Body of pancreas (tissue), 4 donors: ENCODE results near the gene DAAM1. TPM values are rescaled to one million over a fixed set of nuclear protein-coding genes. Genes with fewer than 3 reads are reported as not detected.

Experiments
- ATAC-seq: fragments of 150-250 bp; one replicate; pipeline ENCODE4 v1.9.1; 2016
- DNase-seq, 4 donors: peaks; one replicate each; pipeline ENCODE4 v3.0.0-alpha.2; 2019
- H3K27ac ChIP-seq, 4 donors: fragments of 200-600 bp; sonication (generic); 1 replicate in 3 of 4; 2 replicates in 1 of 4; pipeline versions ENCODE4 v1.5.1 to v1.6.1; 2016 to 2019; ENCODE audit warnings: mild to moderate bottlenecking in 1 of 4, mixed read lengths in 1 of 4, moderate library complexity in 1 of 4
- H3K27me3 ChIP-seq, 2 donors: fragments of 200-600 bp; sonication (generic); one replicate each; pipeline ENCODE4 v1.6.0; 2016; ENCODE audit warnings: mild to moderate bottlenecking in 1 of 2
- H3K36me3 ChIP-seq, 2 donors: fragments of 200-600 bp; sonication (generic); replicated peaks in 1 of 2; 2 replicates each; pipeline ENCODE4 v1.5.1; 2016; ENCODE audit warnings: low read depth in 2 of 2; ENCODE audit not compliant: insufficient read depth in 1 of 2
- H3K4me1 ChIP-seq: fragments of 200-600 bp; sonication (generic); one replicate; pipeline ENCODE4 v1.6.0; 2016
- H3K4me3 ChIP-seq, 2 donors: fragments of 200-600 bp; sonication (generic); 1 replicate in 1 of 2; 2 replicates in 1 of 2; pipeline ENCODE4 v1.5.1; 2016 to 2019
- H3K9me3 ChIP-seq, 3 donors: fragments of 200-600 bp; sonication (generic); 1 replicate in 2 of 3; 2 replicates in 1 of 3; pipeline ENCODE4 v1.5.1; 2016
- POLR2A ChIP-seq, 3 donors: fragments of 450-650 bp; IDR thresholded peaks; one replicate each; pipeline ENCODE4 v1.6.1; 2016; ENCODE audit warnings: antibody characterized with exemption in 3 of 3, mild to moderate bottlenecking in 2 of 3
- WGBS, 2 donors: methylation state at CpG; one replicate each; pipeline ENCODE4 v1.1.5; 2017; 5-methylcytosine and 5-hydroxymethylcytosine counted together
- intact Hi-C: fragments of 100-400 bp; cut with DNase I; formaldehyde crosslinking; loops from one replicate; pipeline ENCODE4 v1.15.1; 2023
- total RNA-seq, 2 donors: library from RNA; depleted of rRNA; stranded (reverse); fragments of >200 nt; gene quantifications; one replicate each; pipeline ENCODE4 v1.1.0, GENCODE V29; 2016
- TF ChIP-seq, protein P1 (sequence below), 7 experiments: fragments of 450-650 bp in 4 of 7; fragments of 200-600 bp in 3 of 7; sonication (generic) in 3 of 7; IDR thresholded peaks; one replicate each; pipeline ENCODE4 v1.5.1; 2016 to 2019; ENCODE audit warnings: antibody characterized with exemption in 7 of 7

DAAM1 gene
- total RNA-seq, 2 donors from 2014 or later = 16.9 to 42.5 TPM

DNA sequence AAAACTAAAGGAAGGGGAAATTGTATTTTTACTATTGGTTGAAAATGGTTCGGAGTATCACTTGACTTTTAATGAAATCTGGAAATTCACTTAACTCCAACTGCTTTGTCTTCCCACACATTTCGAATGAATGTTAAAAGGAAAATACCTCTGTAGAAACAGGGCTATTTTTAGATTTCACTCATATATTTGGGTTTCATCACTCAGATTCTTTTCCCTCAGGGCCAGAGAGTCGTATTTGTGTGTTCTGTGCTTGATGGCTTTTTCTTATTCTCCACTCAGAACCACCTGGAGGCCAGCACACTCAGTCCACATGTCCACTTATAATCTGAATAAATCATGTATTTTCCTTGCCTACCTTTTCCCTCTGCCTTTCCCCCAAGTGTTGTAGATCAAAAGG is 40.0 kb downstream of the DAAM1 start:
- intact Hi-C loops = no loop called here
- 87 to 89% methylated on average over 3 of the region's 3 CpGs for WGBS, 2 donors
- no peak for DNase-seq
- Histone ChIP-seq H3K27ac (no peak overlapping the region), H3K36me3 (no peaks in the 10 kb centered on the region), H3K9me3 (no peaks in the 10 kb centered on the region), H3K4me3 (no peak overlapping the region), H3K4me1 (no peaks in the 10 kb centered on the region), H3K27me3 (no peaks in the 10 kb centered on the region)
- TF ChIP-seq, protein P1, sequence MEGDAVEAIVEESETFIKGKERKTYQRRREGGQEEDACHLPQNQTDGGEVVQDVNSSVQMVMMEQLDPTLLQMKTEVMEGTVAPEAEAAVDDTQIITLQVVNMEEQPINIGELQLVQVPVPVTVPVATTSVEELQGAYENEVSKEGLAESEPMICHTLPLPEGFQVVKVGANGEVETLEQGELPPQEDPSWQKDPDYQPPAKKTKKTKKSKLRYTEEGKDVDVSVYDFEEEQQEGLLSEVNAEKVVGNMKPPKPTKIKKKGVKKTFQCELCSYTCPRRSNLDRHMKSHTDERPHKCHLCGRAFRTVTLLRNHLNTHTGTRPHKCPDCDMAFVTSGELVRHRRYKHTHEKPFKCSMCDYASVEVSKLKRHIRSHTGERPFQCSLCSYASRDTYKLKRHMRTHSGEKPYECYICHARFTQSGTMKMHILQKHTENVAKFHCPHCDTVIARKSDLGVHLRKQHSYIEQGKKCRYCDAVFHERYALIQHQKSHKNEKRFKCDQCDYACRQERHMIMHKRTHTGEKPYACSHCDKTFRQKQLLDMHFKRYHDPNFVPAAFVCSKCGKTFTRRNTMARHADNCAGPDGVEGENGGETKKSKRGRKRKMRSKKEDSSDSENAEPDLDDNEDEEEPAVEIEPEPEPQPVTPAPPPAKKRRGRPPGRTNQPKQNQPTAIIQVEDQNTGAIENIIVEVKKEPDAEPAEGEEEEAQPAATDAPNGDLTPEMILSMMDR (IDR thresholded peaks at IDR 0.05) = no peak
- TF ChIP-seq POLR2A (IDR thresholded peaks at IDR 0.05) = no peak
- no peak for ATAC-seq

DNA sequence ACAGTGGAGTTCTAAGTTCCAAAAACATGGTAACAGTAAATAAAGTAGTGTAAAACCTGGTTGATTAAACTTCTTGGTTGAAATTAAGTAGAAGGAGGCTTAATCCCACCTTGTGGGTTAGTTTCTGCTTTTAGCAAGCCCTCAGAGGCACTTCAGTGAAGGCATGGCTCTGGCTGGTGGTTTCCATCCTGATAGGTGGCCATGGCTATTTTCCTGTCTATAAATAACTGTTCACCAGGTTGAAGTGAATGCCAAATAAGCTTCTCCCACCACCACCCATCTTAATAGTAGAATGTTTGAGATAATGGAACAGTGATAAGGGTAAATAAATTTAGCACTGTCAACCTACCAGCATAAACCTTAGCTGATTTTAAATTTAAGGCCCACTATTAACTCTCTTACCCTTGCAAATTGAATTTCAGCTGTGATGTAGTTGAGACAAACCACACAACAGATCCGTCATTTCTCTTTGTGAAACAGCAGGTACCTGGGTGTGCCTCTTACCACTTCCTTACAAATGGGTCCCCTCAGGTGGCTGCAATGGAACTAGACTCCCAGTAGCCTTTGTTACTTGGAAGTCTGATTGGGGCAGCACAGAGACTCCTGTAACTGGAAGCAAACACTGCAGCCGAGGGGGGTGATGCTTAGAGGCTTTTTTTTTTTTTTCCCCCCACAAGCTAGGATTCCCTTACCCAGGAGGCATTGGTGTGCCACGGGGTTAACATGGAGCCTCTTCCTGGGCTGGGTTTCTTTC is 41.4 kb downstream of the DAAM1 start:
- TF ChIP-seq, protein P1 (IDR thresholded peaks at IDR 0.05) = no peak
- TF ChIP-seq POLR2A (IDR thresholded peaks at IDR 0.05) = no peak
- H3K4me3 ChIP-seq = no peak overlapping the region

DNA sequence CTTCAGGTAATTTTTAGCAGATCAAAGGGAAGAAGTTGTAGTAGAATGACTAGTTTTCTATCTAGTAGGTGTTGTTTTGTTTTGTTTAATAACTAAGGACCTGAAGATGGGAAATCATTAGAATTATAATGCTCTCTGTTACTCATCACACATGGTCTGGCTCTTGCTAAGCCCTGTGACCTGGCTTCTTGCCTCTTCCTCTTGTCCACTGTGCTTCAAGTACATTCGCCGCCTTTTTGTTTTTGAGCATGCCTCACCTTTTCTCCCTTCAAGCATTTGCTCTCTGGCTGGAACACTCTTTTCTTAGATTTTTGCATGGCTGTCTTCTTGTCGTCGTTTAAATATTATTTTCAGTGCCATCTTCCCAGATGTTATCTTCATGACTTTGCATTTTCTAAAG is 47.7 kb downstream of the DAAM1 start:
- TF ChIP-seq, protein P1 (IDR thresholded peaks at IDR 0.05) = no peak
- TF ChIP-seq POLR2A (IDR thresholded peaks at IDR 0.05) = no peak
- DNase-seq (no peak), ATAC-seq (no peak)
- intact Hi-C loops = no loop called here
- Histone ChIP-seq H3K27ac (no peak overlapping the region), H3K36me3 (no peaks in the 10 kb centered on the region), H3K27me3 (no peaks in the 10 kb centered on the region), H3K9me3 (no peaks in the 10 kb centered on the region), H3K4me3 (no peak overlapping the region), H3K4me1 (no peaks in the 10 kb centered on the region)
- WGBS, 2 donors = 91 to 93% methylated on average over 4 of the region's 4 CpGs

More for the DNA sequence above, 41.4 kb downstream of the DAAM1 start:
- Histone ChIP-seq H3K27me3 (no peaks in the 10 kb centered on the region), H3K27ac (no peak overlapping the region), H3K4me1 (no peaks in the 10 kb centered on the region), H3K36me3 (no peaks in the 10 kb centered on the region), H3K9me3 (no peaks in the 10 kb centered on the region)
- 85 to 90% methylated on average over 3 of the region's 3 CpGs for WGBS, 2 donors
- ATAC-seq (no peak), DNase-seq (no peak)
- intact Hi-C loops = no loop called here

DNA sequence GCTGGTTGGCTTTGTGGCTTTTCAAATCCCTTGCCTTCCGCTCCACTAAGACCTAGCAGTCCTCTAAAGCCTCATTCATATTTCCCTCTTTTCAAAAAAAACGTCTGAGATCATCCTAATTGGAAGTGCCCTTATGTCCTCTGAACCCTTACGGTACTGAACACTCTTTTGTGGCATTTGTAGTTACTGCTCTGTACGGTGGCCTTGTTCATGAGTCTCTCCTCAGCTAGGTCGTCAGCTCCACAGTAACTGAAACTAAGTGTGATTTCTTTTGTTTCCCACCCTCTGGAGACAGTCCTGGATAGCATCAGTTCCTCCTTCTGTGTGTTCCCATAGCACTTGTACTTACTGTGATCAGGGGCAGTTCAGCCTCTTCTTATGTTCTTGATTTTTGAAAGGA is 49.7 kb downstream of the DAAM1 start:
- H3K4me1 ChIP-seq = no peaks in the 10 kb centered on the region
- ATAC-seq (no peak), DNase-seq (no peak)
- no peak overlapping the region for H3K4me3 ChIP-seq
- 81 to 82% methylated on average over 5 of the region's 5 CpGs for WGBS, 2 donors
- TF ChIP-seq, protein P1 (IDR thresholded peaks at IDR 0.05) = no peak
- no peak for TF ChIP-seq POLR2A (IDR thresholded peaks at IDR 0.05)
- no peaks in the 10 kb centered on the region for H3K9me3 ChIP-seq
- H3K27ac ChIP-seq = no peak overlapping the region
- H3K27me3 ChIP-seq = no peaks in the 10 kb centered on the region
- intact Hi-C loops = no loop called here
- H3K36me3 ChIP-seq = no peaks in the 10 kb centered on the region

DNA sequence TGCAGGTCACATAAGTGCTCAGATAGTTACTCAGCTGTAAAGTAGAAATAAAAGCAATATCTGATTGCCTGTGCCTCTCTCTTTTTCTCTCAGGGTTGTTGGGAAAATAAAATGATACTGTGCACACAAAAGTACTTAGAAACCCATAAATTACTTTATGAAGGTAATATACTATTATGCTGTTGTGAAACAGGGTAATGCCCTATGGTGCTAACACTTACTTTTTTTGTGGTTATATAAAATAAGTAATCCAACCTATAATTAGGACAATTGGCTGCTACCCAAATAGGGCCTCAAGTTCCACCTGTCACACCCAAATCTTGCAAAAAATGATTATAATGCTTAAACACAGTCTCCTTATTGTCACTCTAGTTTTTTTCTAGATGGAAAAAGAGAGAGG is 50.6 kb downstream of the DAAM1 start:
- intact Hi-C loops = no loop called here
- Histone ChIP-seq H3K9me3 (no peaks in the 10 kb centered on the region), H3K4me3 (no peak overlapping the region), H3K36me3 (no peaks in the 10 kb centered on the region), H3K27ac (no peak overlapping the region), H3K4me1 (peaks cover 2% of the 10 kb centered on the region), H3K27me3 (no peaks in the 10 kb centered on the region)
- DNase-seq = no peak
- no peak for ATAC-seq
- TF ChIP-seq POLR2A (IDR thresholded peaks at IDR 0.05) = no peak
- TF ChIP-seq, protein P1 (IDR thresholded peaks at IDR 0.05) = no peak
